GDM1 (cell line): ENCODE measurements around the gene ACACB.
A peak's percentile ranks its signal among the peaks of the same experiment; 100 is the strongest.
"Not testable (repeated sequence)": the region's sequence is repeated elsewhere in the genome, so short reads cannot be mapped to it uniquely, and the experiment has no call there.

Source experiments
- DNase-seq: peaks from one replicate; lab custom pipeline; 2025; lab: John Stamatoyannopoulos, UW

The ACACB gene

GRCh38 chr12:109140560-109140959 is 24.2 kb downstream of the ACACB start:
- DNase-seq, result no peak

GRCh38 chr12:109144224-109144623 is 27.8 kb downstream of the ACACB start:
- DNase-seq, result no peak

GRCh38 chr12:109147126-109147525 is 30.7 kb downstream of the ACACB start:
- not testable (repeated sequence) for DNase-seq

GRCh38 chr12:109147954-109148353 is 31.6 kb downstream of the ACACB start:
- DNase-seq, result no peak

- no peak for DNase-seq
These were observed 33.8 kb downstream of the ACACB start for GRCh38 chr12:109150124-109150640.

GRCh38 chr12:109151457-109151856 is 35.1 kb downstream of the ACACB start:
- no peak for DNase-seq

- DNase-seq, result no peak
These were observed 37.5 kb downstream of the ACACB start for GRCh38 chr12:109153821-109154441.

GRCh38 chr12:109154451-109155438 is 38.4 kb downstream of the ACACB start:
- peak; percentile 41 for DNase-seq

- no peak for DNase-seq
These were observed 39.6 kb downstream of the ACACB start for GRCh38 chr12:109156036-109156435.

GRCh38 chr12:109156586-109156985 is 40.2 kb downstream of the ACACB start:
- DNase-seq, result no peak

- DNase-seq, result no peak
These were observed 41.6 kb downstream of the ACACB start for GRCh38 chr12:109157986-109158385.

- no peak for DNase-seq
These were observed 44.0 kb downstream of the ACACB start for GRCh38 chr12:109160433-109160832.

- no peak for DNase-seq
These were observed 44.5 kb downstream of the ACACB start for GRCh38 chr12:109160873-109161272.

- DNase-seq, result no peak
These were observed 46.2 kb downstream of the ACACB start for GRCh38 chr12:109162551-109162950.

GRCh38 chr12:109163167-109163566 is 46.8 kb downstream of the ACACB start:
- no peak for DNase-seq

- DNase-seq, result no peak
These were observed 49.2 kb downstream of the ACACB start for GRCh38 chr12:109165599-109165998.

GRCh38 chr12:109166371-109166770 is 50.0 kb downstream of the ACACB start:
- no peak for DNase-seq

GRCh38 chr12:109167781-109168180 is 51.4 kb downstream of the ACACB start:
- no peak for DNase-seq

- DNase-seq, result no peak
These were observed 52.9 kb downstream of the ACACB start for GRCh38 chr12:109169262-109169661.

GRCh38 chr12:109169686-109170085 is 53.3 kb downstream of the ACACB start:
- DNase-seq, result no peak

- no peak for DNase-seq
These were observed 53.9 kb downstream of the ACACB start for GRCh38 chr12:109170324-109170723.

- DNase-seq, result not testable (repeated sequence)
These were observed 56.4 kb downstream of the ACACB start for GRCh38 chr12:109172787-109173186.
